SJSA1 (cell line): ENCODE results near the gene OR8B2. TPM values are rescaled to one million over a fixed set of nuclear protein-coding genes. Genes with fewer than 3 reads are reported as not detected.
A peak's percentile ranks its signal among the peaks of the same experiment; 100 is the strongest.

Experiments used
- DNase-seq, 2 experiments: peaks; one replicate each; pipeline ENCODE4 v3.0.0-alpha.2; 2015 to 2020; ENCODE audit warnings: low spot score in 2 of 2, low read depth in 1 of 2
- H3K27ac ChIP-seq: fragments of 250-450 bp; sonication (Bioruptor Pico); 2 replicates; pipeline ENCODE4 v1.5.1; 2020; ENCODE audit warnings: mild to moderate bottlenecking, moderate library complexity
- H3K27me3 ChIP-seq: fragments of 250-450 bp; sonication (Bioruptor Pico); replicated peaks from 2 replicates; pipeline ENCODE4 v1.5.1; 2020; ENCODE audit warnings: mild to moderate bottlenecking, moderate library complexity
- H3K36me3 ChIP-seq: fragments of 250-450 bp; sonication (Bioruptor Pico); 2 replicates; pipeline ENCODE4 v1.5.1; 2020; ENCODE audit warnings: mild to moderate bottlenecking
- H3K4me1 ChIP-seq: fragments of 250-450 bp; sonication (Bioruptor Pico); replicated peaks from 2 replicates; pipeline ENCODE4 v1.6.1; 2021; ENCODE audit warnings: mild to moderate bottlenecking
- H3K4me3 ChIP-seq: fragments of 250-450 bp; sonication (Bioruptor Pico); 2 replicates; pipeline ENCODE4 v1.5.1; 2020; ENCODE audit warnings: mild to moderate bottlenecking
- H3K9me3 ChIP-seq: fragments of 250-450 bp; sonication (Bioruptor Pico); replicated peaks from 2 replicates; pipeline ENCODE4 v1.5.1; 2020; ENCODE audit warnings: mild to moderate bottlenecking
- total RNA-seq: library from RNA; depleted of rRNA; stranded (reverse); fragments of >200 nt; shearing (Covaris generic); gene quantifications from 2 replicates; pipeline ENCODE4 v1.2.3, GENCODE V29; 2014; rRNA removed

The OR8B2 gene
- total RNA-seq, 1 experiment from 2014 or later = not detected

GRCh38 chr11:124376280-124376679 lies 8.0 kb downstream of the OR8B2 start:
- Histone ChIP-seq H3K9me3 (no peaks in the 10 kb centered on the region), H3K27me3 (no peaks in the 10 kb centered on the region), H3K36me3 (no peaks in the 10 kb centered on the region), H3K4me3 (no peak overlapping the region), H3K27ac (no peak overlapping the region), H3K4me1 (no peaks in the 10 kb centered on the region)
- no peak for DNase-seq

- Histone ChIP-seq H3K27ac (no peak overlapping the region), H3K4me3 (no peak overlapping the region), H3K36me3 (no peaks in the 10 kb centered on the region), H3K27me3 (no peaks in the 10 kb centered on the region), H3K9me3 (no peaks in the 10 kb centered on the region), H3K4me1 (no peaks in the 10 kb centered on the region)
- DNase-seq = no peak
These were observed 24.7 kb downstream of the OR8B2 start for GRCh38 chr11:124359566-124359965.

GRCh38 chr11:124346311-124346955 lies 37.9 kb downstream of the OR8B2 start:
- no peak for DNase-seq
- no peak overlapping the region for H3K4me3 ChIP-seq
- no peaks in the 10 kb centered on the region for H3K36me3 ChIP-seq
- H3K27ac ChIP-seq = no peak overlapping the region
- H3K27me3 ChIP-seq = no peaks in the 10 kb centered on the region
- no peaks in the 10 kb centered on the region for H3K9me3 ChIP-seq
- H3K4me1 ChIP-seq = no peaks in the 10 kb centered on the region

- DNase-seq = peak in 1 of 2 experiments; percentile 19
- no peak overlapping the region for H3K27ac ChIP-seq
- H3K4me1 ChIP-seq = no peaks in the 10 kb centered on the region
- H3K27me3 ChIP-seq = no peaks in the 10 kb centered on the region
- no peak overlapping the region for H3K4me3 ChIP-seq
- H3K9me3 ChIP-seq = no peaks in the 10 kb centered on the region
- no peaks in the 10 kb centered on the region for H3K36me3 ChIP-seq
These were observed 40.0 kb downstream of the OR8B2 start for GRCh38 chr11:124344346-124344745.

GRCh38 chr11:124340142-124340447 lies 44.2 kb downstream of the OR8B2 start:
- Histone ChIP-seq H3K27ac (no peak overlapping the region), H3K9me3 (no peaks in the 10 kb centered on the region), H3K4me1 (no peaks in the 10 kb centered on the region), H3K27me3 (no peaks in the 10 kb centered on the region), H3K36me3 (no peaks in the 10 kb centered on the region), H3K4me3 (no peak overlapping the region)
- DNase-seq = no peak

GRCh38 chr11:124339396-124340141 lies 44.7 kb downstream of the OR8B2 start:
- DNase-seq = no peak

More at GRCh38 chr11:124339396-124340141, 44.7 kb downstream of the OR8B2 start:
- Histone ChIP-seq H3K27ac (no peak overlapping the region), H3K4me1 (no peaks in the 10 kb centered on the region), H3K9me3 (no peaks in the 10 kb centered on the region), H3K4me3 (no peak overlapping the region), H3K36me3 (no peaks in the 10 kb centered on the region), H3K27me3 (no peaks in the 10 kb centered on the region)

Other genes with a start within 250 kb of the OR8B2 start
- not detected in 2 replicates for gene OR10D3, start 201.2 kb downstream of the OR8B2 start, total RNA-seq
- gene OR8G1, start 143.4 kb downstream of the OR8B2 start, total RNA-seq = not detected in 2 replicates
- gene OR8G5, start 128.1 kb downstream of the OR8B2 start, total RNA-seq = not detected in 2 replicates
- not detected in 2 replicates for gene OR8D1, start 70.5 kb downstream of the OR8B2 start, total RNA-seq
- gene OR8D2, start 64.3 kb downstream of the OR8B2 start, total RNA-seq = not detected in 2 replicates
- not detected in 2 replicates for gene OR8B3, start 14.5 kb upstream of the OR8B2 start, total RNA-seq
- not detected in 2 replicates for gene OR8B4, start 40.4 kb upstream of the OR8B2 start, total RNA-seq
- gene OR8B8, start 61.2 kb upstream of the OR8B2 start, total RNA-seq = not detected in 2 replicates
- not detected in 2 replicates for gene OR8B12, start 159.2 kb upstream of the OR8B2 start, total RNA-seq
- gene OR8A1, start 185.5 kb upstream of the OR8B2 start, total RNA-seq = not detected in 2 replicates
- gene PANX3, start 226.9 kb upstream of the OR8B2 start, total RNA-seq = not detected in 2 replicates
- 12.4 and 13.5 TPM in 2 replicates for gene TBRG1, start 238.4 kb upstream of the OR8B2 start, total RNA-seq